Activated CD8-positive, alpha-beta memory T cell treated with anti-CD3 and anti-CD28 coated beads for 48 hours (primary cell): Measurements from ENCODE around the gene PCDHA6.
"Not testable (repeated sequence)": the region's sequence is repeated elsewhere in the genome, so short reads cannot be mapped to it uniquely, and the experiment has no call there.

Experiments used
- DNase-seq, 3 experiments: peaks; one replicate each; pipeline ENCODE4 v3.0.0-alpha.2; 2020; ENCODE audit warnings: low read depth in 2 of 3, low spot score in 2 of 3

PCDHA6 gene

GRCh38 chr5:140827704-140828361 lies at the start of gene PCDHA6:
Gene PCDHA6, plus strand, starts transcription at chr5:140827960. Its CDS starts 132 bp downstream, at chr5:140828092.
- DNase-seq, result no peak

GRCh38 chr5:140780512-140780911 lies 47.2 kb upstream of the PCDHA6 start:
- DNase-seq, result no peak

- DNase-seq, result no peak
These were observed 41.7 kb upstream of the PCDHA6 start, which contains the start of gene PCDHA1 for GRCh38 chr5:140785905-140786686. Gene PCDHA1, plus strand, starts transcription at chr5:140786140.

DNA sequence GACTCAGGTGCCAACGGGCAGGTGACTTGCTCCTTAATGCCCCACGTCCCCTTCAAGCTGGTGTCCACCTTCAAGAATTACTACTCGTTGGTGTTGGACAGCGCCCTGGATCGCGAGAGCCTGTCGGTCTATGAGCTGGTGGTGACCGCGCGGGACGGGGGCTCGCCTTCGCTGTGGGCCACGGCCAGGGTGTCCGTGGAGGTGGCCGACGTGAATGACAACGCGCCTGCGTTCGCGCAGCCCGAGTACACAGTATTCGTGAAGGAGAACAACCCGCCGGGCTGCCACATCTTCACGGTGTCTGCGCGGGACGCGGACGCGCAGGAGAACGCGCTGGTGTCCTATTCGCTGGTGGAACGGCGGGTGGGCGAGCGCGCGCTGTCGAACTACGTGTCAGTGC lies 40.3 kb upstream of the PCDHA6 start:
- DNase-seq, result not testable (repeated sequence)

DNA sequence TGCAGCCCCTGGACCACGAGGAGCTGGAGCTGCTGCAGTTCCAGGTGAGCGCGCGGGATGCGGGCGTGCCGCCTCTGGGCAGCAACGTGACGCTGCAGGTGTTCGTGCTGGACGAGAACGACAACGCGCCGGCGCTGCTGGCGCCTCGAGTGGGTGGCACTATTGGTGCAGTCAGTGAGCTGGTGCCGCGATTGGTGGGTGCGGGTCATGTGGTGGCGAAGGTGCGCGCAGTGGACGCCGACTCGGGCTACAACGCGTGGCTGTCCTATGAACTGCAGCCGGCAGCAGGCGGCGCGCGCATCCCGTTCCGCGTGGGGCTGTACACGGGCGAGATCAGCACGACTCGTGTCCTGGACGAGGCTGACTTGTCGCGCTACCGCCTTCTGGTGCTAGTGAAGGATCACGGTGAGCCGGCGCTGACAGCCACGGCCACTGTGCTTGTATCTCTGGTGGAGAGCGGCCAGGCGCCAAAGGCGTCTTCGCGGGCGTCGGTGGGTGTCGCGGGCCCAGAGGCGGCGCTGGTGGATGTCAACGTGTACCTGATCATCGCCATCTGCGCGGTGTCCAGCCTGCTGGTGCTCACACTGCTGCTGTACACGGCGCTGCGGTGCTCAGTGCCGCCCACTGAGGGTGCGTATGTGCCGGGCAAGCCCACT lies 39.8 kb upstream of the PCDHA6 start:
- not testable (repeated sequence) for DNase-seq

DNA sequence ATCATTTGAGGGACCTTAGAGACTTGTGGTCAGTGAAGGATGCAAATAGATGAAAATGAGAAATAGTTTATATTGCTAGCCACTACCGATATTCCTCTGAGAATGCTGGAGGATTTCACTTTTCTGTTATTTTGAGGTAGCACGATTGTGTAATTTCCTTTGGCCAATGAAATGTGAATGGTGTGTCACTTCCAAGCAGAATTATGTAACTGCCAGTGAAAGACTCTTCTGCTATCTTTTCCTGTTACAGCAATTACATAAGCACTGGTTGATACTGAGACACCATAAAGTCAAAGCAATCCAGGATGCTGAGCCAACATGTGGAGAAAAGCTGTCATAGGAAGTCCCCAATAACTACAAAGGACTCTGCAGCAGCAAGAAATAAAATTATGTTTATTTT lies 36.7 kb upstream of the PCDHA6 start:
- DNase-seq, result no peak

GRCh38 chr5:140794595-140795258 lies 33.0 kb upstream of the PCDHA6 start, which contains the start of gene PCDHA2:
Gene PCDHA2, plus strand, starts transcription at chr5:140794852.
- no peak for DNase-seq

DNA sequence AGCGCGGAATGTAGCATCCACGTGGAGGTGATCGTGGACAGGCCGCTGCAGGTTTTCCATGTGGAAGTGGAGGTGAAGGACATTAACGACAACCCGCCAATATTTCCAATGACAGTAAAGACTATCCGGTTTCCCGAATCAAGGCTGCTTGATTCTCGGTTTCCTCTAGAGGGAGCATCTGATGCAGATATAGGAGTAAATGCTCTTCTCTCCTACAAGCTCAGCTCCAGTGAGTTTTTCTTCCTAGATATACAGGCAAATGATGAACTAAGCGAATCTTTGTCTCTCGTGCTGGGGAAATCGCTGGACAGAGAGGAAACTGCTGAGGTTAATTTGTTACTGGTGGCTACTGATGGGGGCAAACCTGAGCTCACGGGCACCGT lies 32.5 kb upstream of the PCDHA6 start:
- DNase-seq, result no peak

DNA sequence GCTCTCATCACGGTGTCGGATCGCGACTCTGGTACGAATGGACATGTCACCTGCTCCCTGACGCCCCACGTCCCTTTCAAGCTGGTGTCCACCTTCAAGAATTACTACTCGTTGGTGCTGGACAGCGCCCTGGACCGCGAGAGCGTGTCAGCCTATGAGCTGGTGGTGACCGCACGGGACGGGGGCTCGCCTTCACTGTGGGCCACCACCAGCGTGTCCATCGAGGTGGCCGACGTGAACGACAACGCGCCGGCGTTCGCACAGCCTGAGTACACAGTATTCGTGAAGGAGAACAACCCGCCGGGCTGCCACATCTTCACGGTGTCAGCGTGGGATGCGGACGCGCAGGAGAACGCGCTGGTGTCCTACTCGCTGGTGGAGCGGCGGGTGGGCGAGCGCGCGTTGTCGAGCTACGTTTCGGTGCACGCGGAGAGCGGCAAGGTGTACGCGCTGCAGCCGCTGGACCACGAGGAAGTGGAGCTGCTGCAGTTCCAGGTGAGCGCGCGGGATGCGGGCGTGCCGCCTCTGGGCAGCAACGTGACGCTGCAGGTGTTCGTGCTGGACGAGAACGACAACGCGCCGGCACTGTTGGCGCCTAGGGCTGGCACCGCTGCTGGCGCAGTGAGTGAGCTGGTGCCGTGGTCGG lies 31.6 kb upstream of the PCDHA6 start:
- DNase-seq, result not testable (repeated sequence)

DNA sequence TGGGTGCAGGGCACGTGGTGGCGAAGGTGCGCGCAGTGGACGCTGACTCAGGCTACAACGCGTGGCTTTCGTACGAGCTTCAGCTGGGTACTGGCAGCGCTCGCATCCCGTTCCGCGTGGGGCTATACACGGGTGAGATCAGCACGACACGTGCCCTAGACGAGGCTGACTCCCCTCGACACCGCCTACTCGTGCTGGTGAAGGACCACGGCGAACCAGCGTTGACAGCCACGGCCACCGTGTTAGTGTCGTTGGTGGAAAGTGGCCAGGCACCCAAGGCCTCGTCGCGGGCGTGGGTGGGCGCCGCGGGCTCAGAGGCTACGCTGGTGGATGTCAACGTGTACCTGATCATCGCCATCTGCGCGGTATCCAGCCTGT lies 31.1 kb upstream of the PCDHA6 start:
- no peak for DNase-seq

GRCh38 chr5:140800816-140801493 lies 26.8 kb upstream of the PCDHA6 start, which contains the start of gene PCDHA3:
Gene PCDHA3, plus strand, starts transcription at chr5:140801057.
- no peak for DNase-seq

DNA sequence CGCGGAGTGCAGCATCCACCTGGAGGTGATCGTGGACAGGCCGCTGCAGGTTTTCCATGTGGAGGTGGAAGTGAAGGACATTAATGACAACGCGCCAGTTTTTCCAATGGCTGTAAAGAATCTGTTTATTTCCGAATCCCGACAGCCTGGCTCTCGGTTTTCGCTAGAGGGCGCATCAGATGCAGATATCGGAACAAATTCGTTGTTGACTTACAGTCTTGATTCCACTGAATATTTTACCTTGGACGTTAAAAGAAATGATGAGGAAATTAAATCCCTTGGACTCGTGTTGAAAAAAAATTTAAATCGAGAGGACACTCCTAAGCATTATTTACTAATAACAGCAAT lies 26.3 kb upstream of the PCDHA6 start:
- no peak for DNase-seq

GRCh38 chr5:140802381-140802780 lies 25.4 kb upstream of the PCDHA6 start:
- DNase-seq, result not testable (repeated sequence)

DNA sequence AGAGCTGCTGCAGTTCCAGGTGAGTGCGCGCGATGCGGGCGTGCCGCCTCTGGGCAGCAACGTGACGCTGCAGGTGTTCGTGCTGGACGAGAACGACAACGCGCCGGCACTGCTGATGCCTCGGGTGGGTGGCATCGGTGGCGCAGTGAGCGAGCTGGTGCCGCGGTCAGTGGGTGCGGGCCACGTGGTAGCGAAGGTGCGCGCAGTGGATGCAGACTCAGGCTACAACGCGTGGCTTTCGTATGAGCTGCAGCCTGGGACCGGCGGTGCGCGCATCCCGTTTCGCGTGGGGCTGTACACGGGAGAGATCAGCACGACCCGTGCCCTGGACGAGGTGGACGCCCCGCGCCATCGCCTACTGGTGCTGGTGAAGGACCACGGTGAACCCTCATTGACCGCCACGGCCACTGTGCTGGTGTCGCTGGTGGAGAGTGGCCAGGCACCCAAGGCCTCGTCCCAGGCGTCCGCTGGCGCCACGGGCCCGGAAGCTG lies 24.9 kb upstream of the PCDHA6 start:
- no peak for DNase-seq

GRCh38 chr5:140806834-140807775 lies 20.7 kb upstream of the PCDHA6 start, which contains the start of gene PCDHA4:
Gene PCDHA4, plus strand, starts transcription at chr5:140807068.
- no peak for DNase-seq

GRCh38 chr5:140808241-140808888 lies 19.4 kb upstream of the PCDHA6 start:
- not testable (repeated sequence) for DNase-seq

- no peak for DNase-seq
These were observed 18.9 kb upstream of the PCDHA6 start for GRCh38 chr5:140808889-140809291.
